ENCODE measurements around the gene EN1.

Gene EN1

DNA sequence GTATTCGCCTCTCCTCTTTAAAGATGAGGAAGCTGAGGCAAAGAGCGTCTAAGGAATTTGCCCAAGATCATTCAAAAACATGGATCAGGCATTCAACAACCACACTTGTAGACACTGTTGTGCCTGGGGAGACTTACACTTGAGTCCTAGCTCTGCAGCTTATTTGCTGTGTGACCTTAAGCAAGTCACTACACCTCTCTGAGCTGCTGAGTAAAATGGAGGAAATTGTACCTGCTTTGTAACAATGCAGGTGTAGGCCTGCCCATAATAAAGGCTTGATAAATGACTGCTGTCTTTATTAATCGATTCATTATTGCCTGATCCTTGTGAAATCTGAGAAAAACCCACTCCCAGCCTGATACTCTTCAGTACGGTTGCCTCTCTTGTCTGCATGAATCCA lies 30.8 kb downstream of the EN1 start:
- no peak for DNase-seq

DNA sequence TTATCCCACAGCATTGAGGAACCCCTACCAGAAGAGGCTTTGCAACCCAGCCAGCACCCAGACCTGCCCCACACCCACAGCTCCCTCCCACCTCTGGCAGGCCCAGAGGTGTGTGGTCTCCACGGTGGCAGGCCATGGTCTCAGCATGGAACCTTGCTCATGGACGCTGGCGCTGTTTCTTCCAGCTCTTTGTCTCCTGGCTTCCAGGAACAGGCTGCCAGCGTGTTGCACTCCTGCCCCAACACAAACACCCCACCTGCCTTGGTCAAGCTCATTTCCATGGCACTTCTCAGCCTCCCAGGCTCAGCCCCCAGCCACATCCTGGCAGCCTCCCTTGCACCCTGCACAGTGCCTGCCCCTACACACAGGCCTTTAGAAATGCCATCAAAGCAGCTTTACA lies 31.7 kb downstream of the EN1 start:
- no peak for DNase-seq

DNA sequence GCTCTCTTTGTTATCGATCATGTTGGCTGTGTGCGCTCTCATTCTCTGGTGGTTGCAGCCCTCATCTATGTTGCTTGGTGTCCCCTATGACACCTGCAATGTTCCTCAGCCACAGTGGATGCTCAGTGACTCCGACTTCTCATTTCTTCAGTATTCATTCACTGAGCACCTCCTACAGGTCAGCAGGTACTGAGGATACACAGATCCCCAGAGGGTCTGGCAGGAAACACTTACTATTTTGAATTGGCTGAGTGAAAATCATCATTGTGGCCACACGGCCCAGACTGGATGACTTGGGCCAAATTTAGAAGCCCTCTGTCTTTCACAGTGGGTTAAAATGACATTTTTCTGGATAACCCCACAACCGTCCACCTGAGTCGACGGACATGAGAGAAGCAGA lies 32.1 kb downstream of the EN1 start:
- DNase-seq = no peak

DNA sequence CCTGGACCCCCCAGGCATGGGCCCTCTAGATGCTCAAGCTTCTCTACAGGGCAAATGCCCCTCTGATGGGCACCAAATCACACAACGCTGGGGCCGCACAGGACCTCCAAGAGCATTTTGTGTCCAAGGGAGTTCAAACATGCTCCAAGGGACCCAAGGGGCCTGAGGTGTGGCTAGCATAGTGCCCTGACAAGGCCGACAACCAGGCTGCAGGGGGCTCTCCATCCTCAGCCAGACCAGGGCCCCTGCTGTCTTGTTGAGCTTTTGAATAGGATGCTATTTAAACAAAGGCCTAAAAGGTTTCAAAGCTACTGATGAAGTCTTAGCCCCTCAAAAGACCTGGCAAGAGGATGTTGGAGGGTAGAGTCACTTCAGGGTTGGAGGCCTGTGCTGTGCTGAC lies 33.1 kb downstream of the EN1 start:
- no peak for DNase-seq

DNA sequence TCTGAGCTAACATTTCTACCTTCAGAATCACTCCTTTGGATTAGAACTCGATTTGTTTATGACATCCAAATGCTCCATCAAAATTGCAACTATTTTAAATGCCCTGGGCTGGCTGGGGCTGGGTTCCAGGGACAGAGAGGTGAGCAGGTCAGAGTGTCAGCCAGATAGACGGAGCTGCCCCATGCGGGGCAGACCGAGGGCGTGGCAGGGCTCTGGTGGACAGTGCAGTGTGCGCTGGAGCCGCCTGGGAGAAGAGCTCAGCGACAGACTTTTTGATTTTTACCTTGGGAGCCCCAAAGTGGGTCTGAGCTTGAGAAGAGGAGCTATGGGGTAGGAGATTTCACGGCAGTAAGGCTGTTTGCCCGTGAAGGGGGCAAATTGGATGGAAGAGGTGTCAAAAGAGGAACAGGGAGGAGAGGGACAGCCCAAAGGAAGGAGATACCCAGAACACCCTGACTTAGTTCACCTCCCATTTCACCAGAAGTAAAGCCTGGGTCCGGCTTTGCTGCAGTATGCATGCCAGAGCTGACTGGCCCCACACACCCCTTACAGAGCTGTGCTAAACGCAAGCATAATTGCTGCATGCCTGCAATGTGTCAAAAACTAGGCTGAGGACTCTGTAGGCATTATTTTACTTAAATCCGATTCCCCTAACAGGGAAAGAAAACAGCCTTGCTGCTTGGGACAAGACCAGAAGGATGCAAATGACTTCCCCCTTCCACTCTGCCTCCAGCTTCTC lies 33.7 kb downstream of the EN1 start:
- DNase-seq = no peak

DNA sequence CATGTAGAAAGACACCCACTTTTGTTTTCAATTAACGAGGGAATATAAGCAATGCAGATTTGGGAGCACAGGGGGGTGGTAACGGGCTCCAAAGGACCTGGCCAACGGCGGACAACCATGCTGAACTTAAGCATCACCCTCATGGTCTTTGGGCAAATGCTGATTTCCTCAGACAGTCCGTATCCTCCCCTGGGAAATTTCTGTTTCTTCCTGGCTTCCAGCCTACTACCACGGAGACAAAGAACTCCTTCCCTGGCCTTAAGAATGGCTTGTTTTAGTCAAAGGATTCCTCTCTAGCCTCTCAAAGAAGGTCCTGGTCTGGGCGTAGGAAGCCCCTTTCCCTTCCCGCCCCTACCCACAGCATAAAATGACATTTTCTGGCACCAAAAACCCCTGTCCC lies 34.3 kb downstream of the EN1 start:
- no peak for DNase-seq

DNA sequence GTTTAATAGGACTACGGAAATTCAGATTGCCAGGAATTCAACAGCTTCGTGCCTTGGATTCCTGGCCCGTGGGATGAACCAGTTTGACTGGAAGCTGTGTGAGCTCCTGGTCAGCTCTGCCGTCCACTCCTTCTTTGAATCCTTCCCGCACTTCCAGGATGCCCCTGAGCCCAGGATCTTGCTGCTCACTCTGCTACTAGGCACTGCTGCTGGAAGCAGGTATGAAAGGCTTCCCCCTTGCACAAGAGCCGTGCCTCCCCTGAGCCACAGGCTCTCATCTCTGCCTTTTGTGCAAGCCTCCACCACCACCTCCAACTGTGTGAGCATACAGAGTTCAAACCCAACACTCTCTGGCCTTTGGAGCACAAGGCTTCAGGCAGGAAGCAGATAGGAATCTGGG lies 34.9 kb downstream of the EN1 start:
- DNase-seq = no peak

DNA sequence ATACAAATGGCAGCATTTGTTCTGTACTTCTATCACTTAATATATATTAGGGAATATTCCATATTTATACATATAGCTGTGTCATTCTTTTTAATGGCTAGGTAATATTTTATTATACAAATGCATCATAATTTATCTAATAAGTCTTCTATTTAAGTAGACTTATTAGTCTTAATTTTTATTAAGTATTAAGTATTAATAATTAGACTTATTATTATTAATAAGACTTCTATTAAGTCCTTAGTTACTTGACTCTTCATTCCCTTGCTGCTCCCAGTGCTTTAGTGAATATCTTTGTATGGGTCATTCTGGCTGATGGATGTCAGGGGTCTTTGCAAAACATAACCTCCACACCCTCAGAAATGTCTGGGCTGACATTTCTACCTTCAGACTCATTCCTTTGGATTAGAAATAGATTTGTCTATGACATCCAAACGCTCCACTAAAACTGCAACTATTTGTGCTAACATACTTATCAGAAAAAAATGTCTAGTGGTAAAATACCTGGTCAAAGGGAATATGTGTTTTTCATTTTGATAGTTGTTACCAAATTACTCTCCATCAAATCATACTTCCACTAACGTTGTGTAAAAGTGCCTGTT lies 35.8 kb downstream of the EN1 start:
- no peak for DNase-seq

DNA sequence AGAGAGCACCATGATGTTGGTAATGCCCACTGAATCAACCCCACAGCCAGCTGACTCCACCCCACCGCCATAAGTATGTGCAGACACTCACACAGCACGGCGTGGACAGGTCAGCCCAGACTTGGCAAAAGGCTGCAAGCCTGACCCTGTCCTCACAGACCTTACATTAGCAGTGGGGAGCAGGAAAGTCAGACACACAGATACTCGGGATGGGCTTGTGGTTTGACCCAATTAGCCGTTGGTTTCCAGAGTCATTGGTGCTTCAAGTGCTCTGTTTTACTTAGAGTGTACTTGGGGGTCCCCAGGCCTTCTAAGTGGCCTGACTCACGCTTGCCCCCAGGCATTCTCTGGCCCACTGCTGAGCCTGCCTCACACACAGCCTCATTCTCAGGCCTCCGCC lies 36.7 kb downstream of the EN1 start:
- DNase-seq = no peak

DNA sequence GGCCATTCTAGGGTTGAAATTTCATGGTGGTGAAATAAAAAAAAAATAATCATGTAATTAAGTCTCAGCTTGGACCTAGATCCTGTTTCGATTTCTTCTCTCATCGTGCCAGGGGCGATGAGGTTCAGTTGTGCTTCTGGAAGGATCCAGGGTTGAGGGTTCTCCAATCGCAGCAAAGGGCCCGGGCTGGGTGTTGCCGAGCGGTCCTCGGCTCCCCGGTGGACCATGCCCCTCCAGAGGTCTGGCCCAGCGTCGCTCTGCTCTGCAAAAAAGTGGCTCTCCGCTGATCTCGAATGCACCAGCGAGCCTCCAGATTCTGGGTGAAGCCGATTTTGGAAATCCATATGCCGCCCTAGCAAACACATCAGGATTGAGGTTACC lies 39.0 kb downstream of the EN1 start:
- DNase-seq = no peak

DNA sequence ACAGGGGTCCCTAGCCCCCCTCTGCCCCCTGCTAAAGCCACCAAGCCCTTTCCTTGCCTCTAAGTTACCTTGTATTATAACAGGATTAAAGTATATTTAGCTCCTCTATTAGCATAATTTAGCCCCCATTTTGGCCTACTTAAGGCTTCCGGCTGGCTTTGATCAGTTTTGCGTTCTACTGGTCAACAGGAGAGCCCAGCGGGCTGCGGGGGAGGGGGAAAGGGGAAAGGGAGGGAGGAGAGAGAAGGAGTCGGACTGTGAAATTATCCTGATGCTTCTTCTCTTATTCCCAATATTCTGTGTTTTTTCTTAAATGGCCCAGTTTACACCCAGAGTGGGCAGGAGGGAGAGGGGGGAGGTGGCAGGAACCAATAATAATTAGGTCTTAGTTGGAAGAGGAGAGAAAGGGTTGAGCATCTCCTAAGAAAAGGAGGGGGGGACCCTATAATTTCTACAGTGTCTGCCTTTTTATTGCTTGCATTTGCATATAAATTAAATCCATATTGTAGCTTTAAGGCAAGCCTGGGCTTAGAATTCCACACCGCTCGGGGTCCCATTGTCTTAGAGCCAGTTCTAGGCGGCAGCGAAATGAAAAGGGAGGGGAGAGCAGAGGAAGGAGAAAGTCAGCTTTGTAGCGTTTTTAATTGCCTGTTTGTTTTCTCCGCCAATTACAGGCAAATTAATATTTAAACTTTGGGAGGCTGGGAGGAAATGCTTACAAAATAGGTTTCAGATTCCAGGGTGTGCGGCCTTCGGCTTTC lies 39.6 kb downstream of the EN1 start:
- DNase-seq = no peak

DNA sequence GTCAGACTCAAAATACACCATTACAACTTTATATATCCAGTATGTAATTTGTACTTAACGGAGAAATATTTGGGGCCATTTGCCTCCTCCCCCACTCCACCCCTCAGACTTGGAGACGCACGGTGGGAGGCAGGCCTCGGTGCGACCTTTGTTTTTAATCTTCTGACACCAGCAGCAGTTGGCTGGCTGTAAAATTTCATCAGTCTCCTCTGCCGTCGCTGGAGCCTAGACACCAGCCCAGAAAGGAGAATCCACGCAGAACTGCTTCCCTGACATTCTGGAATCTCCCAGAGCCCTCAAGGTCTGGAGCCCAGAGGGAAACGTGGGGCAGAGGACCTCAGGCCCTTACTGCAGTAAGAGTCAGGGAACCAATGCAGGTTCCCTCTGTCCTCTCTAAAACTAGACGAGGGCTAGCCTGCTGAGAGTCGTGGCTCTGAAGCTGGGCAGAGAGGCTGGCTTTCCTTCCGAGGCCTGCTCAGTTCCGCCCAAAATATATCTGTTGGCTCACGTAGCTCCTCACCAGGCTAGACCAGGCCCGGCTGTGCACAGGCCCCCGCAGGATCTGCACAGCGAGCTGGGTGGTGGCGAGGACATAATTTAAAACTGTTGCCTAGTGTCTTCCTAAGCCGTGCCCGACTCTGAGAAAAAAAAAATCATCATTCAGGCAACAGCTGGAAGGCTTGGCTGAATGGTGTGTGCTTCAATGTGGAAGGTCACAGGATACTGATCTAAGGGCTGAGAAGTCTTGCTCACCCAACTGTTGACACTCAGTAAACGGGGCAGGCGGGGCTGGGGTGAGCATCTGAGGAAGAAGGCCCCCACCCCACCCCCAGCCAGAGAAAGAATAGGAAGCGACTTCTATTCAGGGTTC lies 40.4 kb downstream of the EN1 start:
- DNase-seq = no peak

DNA sequence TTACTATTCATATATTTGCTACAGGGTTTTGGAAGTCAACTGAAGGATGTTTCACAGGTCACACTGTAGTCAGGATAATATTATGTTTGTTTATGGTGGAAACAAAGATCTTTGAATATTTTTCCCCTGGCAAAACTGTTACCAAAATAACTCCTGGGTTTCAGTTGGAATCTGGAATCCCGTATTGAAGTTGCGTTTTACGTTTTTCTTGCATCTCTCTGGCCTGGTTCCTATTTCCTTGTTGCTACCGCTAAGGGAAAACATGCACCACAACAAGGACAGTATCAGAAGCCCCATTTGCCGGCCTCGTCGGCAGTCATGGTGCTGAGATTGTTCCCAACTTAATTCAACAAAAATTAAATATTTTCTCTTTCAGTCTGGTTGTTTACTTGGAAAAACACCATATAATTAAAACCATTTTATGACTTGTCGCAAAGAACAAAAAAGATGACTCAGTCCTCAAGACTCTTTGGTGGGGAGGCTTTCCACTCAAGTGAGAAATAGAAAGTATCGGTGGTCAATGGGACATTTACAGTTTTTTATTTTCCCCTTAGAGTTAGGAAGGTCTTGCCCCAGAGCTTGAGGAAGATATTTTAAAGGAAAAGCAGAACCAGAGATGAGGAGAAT lies 42.3 kb downstream of the EN1 start:
- no peak for DNase-seq

DNA sequence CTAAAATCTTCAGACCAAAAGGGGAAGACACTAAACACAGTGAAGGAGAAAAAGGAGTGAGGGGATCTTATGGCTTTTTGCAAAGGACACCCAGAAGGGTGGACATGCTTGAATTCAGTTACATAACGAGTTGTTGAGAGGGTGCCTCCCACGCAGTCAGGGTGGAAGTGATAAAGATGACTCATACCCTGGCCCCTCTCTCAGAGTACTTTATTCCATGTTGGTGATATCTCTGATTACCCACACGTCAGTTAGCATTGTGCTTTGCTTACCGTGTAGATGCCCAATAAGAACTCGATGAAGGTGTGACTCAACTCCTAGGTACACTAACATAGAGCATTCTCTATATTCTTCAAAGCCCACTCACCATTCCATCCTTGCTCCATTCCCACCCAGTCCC lies 44.4 kb downstream of the EN1 start:
- DNase-seq = no peak

DNA sequence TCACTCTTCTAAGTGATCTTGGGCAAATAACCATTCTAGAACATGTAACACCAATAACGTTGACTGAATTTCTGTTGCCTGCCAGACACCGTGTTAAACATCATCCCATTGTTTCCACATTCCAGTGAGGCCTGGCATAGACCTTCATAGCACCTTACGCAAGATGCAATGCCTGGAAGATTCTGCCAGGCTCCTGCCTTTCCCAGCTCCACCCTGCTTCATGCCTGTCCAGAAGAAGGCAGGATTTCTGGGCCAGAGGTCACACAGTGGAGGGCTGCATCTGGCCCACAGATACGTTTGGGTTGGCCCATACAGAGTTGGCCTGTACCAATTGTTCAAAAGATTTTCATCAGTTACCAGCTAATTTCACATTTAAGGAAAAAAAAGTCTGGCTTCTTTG lies 46.3 kb downstream of the EN1 start:
- DNase-seq = no peak

DNA sequence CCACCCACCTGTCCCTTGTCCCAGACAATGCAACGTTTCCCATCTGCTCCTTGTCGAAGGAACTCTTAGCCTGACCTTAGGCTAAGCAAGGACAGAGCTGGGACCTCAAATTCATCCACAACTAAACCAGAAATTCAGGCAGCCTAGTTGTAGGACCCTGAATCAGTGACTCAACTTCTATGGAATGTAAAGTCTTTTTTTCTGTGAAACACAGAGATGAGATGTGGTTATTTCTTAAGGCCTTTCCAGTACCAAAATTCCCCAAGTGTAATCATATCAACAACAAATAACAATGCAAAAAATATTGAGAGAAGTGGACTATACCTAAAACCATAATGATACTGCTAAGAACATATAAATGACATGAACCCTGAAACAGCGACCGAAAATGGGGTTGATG lies 46.7 kb downstream of the EN1 start:
- DNase-seq = no peak

DNA sequence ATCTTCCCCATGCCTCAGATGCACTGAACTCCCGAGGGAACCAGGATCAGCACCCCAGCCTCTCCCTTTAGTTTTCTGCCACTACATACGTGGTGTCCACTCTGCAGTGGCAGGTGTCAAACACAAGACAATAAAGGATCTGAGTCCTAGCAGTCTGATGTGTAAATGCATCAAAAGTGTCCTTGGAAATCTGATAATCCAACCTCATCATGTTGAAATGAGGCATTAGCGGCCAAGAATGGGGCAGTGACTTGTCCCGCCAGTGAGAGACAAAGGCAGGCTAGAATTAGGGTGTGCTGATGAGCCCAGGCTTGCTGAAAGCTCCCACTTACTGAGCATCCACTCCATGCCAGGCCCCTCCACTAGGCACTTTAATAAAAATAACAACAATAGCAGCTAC lies 52.9 kb downstream of the EN1 start:
- DNase-seq = no peak
